Erythroblast (primary cell): ENCODE data around the gene HSH2D.

Experiments used
- GATA1 ChIP-seq: IDR thresholded peaks from 2 replicates; pipeline ENCODE4 v1.6.1; 2011; ENCODE audit warnings: low read depth, mild to moderate bottlenecking, control low read depth, low read length, moderate library complexity
- POLR2A ChIP-seq: IDR thresholded peaks from 2 replicates; pipeline ENCODE4 v1.6.1; 2011; ENCODE audit warnings: mild to moderate bottlenecking, low read length

GRCh38 chr19:16146112-16146511 lies 2.6 kb downstream of the HSH2D start:
- TF ChIP-seq POLR2A (no peak), GATA1 (no peak)
